GM08714 (cell line): Measurements from ENCODE around the gene ZNF764.
"Not testable (repeated sequence)": the region's sequence is repeated elsewhere in the genome, so short reads cannot be mapped to it uniquely, and the experiment has no call there.

Experiments used
- H3K4me3 ChIP-seq: fragments of 200-500 bp; sonication (Bioruptor generic); 2 replicates; pipeline ENCODE4 v1.5.1; 2014; ENCODE audit warnings: mild to moderate bottlenecking, low read length, inconsistent platforms
- ZNF274 ChIP-seq: IDR thresholded peaks from 2 replicates; pipeline ENCODE4 v1.6.1; 2012; ENCODE audit warnings: mild to moderate bottlenecking, low read depth, low read length

The ZNF764 gene

DNA sequence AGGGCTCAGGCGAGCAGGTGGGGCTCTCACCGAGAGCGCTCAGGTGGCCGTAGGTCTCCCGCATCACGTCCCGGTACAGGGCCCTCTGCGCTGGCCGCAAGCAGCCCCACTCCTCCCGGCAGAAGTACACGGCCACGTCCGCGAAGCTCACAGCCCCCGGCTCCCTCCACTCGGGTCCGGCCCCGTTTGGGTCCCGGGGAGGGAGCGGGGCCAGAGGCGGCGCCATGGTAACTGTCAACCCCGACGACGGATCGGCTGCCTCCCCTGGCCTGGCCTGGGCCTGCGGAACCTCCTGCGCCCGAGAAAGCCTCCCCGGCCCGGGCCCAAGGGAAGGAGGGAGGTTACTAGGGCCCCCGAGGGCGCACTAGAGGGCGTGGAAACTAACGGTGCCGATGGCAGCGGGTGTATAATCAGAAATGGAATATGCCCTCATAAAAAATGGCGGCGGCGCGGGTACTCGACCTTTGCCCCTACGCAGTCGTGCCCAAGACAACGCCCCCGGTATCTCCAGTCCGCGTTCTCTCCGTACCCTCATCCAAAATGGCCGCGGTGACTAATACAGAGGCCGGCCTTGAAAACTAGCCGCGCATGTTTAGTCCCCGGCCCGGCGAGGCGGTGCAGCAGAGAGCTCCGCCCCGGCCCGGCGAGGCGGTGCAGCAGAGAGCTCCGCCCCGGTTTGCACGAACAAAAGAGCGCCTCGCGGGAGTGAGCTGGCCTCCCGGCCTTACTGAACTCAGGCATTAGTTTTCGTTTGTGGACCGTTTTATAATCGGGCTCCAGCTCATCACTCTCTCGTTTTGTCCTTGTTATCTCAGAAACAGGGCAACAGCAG lies at the start of gene ZNF764:
Gene ZNF764, minus strand, starts transcription at position 418 of the 832 bp plus-strand sequence. Its CDS starts 192 bp downstream, at position 226.
- H3K4me3 ChIP-seq = peak within 1 kb of the TSS; percentile 78
- no peak for TF ChIP-seq ZNF274

DNA sequence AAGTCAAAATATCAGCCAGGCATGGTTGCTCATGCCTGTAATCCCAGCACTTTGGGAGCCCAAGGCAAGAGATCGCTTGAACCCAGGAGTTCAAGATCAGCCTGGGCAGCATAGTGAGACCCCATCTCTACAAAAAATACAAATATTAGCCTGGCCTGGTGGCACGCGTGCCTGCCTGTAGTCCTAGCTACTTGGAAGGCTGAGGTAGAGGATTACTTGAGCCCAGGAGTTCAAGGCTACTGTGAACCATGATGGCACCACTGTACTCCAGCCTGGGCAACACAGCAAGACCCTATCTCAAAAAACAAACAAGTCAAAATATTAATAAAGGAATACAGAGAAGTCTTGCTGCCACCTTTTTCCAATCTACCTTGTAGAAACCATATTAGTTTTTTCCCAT lies 47.8 kb upstream of the ZNF764 start:
- TF ChIP-seq ZNF274 = no peak
- no peak overlapping the region for H3K4me3 ChIP-seq

DNA sequence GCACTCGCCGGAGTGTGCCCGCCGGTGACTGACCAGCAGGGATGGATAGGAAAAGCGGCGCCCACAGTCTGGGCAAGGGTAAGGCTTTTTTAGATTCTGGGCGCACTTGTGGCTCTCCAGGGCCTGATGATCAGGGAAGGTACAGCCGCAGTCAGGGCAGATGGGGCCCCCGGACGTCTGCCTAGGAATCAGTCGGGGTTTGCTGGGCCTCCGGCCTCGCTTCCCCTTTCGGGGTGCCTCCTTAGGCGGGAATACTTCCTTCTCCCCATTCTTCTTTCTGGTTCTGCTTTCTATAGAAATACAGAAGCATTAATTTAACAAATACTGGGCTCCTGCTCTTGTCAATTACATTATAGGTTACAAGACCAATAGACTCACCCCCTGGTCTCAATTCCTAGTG lies 47.0 kb upstream of the ZNF764 start:
- no peak for TF ChIP-seq ZNF274

DNA sequence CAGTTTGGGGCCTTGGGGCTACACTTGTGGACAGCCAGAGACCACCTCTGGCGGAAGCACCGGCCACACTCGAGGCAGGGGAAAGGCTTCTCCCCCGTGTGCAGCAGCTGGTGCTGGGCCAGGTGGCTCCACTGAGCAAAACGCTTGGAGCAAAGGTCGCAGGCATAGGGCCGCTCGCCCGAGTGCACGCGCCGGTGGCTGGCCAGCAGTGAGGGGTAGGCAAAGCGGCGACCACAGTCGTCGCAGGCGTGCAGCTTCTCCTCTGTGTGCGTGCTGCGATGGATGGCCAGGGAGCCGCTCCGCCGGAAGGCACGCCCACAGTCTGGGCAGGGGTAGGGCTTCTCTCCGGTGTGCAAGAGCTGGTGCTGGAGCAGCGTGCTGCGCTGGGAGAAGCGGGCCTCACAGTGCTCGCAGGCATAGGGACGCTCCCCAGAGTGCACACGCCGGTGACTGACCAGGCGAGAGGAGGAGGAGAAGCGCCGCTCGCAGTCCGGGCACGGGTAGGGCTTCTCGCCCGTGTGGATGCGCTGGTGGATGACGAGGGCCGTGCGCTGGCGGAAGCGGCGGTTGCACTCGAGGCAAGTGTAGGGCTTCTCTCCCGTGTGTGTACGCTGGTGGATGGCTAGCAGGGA lies 46.3 kb upstream of the ZNF764 start:
- H3K4me3 ChIP-seq = no peak overlapping the region
- TF ChIP-seq ZNF274 = no peak

More for the DNA sequence above, 47.0 kb upstream of the ZNF764 start:
- H3K4me3 ChIP-seq = no peak overlapping the region

DNA sequence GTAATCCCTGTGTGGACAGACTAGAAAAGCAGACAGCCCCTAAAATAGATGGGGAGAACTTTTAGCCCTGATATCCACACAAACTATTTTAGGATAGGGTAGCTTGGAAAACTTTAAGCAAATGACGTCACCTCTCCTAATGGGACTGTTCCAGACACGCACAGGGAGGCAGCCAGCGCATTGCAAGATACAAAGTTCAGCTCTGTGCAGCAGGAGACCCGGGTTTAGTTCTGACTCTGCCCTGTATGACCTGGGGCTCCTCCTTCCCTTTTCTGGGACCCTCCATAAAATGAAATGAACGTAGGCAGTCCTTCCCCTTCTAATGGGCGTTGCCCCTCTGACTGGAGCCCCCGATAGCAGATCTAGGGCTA lies 45.8 kb upstream of the ZNF764 start:
- H3K4me3 ChIP-seq = no peak overlapping the region
- TF ChIP-seq ZNF274 = no peak

DNA sequence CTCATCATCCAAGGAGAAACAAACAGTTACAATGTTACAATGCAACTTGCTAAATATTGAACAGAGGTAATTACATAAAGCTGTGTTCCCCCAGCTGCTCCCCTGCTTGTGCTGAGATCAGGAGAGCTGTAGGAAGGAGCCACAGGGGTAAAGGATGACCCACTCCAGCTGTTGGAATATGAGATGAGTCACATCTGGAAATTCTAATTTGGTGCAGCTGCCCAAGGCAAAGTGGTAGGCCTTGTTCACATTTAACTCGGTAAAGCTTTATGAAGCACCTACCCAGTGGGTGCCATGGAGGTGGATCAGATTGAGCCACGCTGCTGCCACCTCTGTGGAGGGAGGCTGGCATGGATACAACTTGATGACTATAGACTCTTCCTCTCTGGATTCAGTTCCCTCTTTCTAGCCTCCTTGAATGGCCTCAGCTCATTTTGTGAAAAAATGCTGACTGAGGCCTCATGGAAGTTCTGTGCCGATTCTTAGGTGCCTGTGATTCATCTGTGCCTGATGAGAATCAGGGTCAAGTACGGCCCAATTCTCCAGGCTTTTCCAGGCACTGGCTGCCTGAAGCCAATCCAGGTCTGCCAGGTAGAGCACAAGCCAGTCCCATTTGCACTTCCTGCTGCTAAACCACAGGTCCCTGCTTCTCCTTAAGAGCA lies 44.6 kb upstream of the ZNF764 start:
- TF ChIP-seq ZNF274 = no peak
- H3K4me3 ChIP-seq = no peak overlapping the region

DNA sequence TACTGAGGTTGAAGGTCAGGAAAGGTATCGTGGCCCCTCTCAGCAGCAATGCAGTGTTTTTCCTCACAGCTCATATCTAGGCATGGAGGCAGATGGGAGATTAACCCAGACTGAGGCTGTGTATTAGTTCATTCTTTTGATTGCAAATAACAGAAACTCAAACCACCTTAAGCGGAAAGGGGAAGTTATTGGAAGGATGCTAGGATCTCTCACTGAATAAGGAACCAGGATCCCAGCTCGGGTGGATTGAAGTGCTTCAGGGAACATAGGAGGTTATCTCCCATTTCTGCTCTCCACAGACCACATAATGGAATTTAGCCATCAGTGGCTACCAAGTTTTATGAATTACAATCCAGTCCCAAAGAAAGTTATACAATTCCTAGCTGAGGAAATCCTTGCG lies 43.8 kb upstream of the ZNF764 start:
- no peak overlapping the region for H3K4me3 ChIP-seq
- TF ChIP-seq ZNF274 = no peak

DNA sequence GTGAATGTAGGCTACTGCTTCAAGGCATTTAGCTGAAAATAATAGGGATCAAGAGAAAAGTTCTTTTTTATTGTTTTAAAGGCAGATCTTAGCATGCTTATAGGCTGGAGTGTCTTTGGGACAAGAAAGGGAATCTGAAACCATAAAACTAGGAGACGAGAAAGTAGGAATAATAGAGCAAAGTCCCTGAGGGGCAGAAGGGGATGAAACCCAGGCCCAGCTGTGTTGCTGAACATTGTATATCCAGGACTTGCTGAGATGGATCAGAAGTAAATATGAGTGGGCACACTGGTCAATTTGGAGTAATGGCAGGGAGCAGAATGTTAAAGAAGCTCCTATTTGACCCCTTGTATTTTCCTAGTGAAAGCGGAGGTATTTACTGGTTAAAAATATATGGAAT lies 42.8 kb upstream of the ZNF764 start:
- TF ChIP-seq ZNF274 = no peak
- H3K4me3 ChIP-seq = no peak overlapping the region

DNA sequence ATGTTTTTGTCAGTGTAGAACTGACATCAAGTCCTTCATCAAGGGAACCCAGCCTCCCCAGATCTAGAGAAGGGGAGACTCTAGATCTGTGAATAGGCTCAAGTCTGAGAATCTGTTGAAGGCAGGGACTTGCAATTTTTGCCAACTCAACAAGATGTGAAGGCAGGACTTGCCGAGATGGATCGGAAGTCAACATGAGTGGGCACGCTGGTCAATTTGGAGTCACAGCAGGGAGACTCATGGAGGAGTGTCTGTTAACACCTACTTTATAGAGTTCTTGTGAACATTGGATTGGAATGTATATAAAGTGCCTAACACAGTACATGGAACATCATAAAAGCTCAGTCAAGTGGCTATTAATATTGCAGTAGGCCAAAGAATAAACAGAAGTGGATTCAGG lies 42.0 kb upstream of the ZNF764 start:
- TF ChIP-seq ZNF274 = no peak

DNA sequence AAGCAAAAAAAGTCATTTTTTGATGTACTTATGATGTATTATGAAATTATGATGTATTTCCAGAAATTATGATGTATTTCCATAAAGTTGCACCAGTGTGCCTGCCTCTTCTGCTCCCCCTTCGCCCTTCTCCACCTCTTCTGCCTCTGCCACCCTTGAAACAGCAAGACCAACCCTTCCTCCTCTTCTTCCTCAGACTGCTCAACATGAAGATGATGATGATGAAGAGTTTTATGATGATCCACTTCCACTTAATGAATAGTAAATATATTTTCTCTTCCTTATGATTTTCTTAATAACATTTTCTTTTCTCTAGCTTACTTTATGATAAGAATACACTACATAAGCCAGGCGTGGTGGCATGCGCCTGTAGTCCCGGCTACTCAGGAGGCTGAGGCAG lies 34.7 kb upstream of the ZNF764 start:
- TF ChIP-seq ZNF274 = no peak
- H3K4me3 ChIP-seq = no peak overlapping the region

More for the DNA sequence above, 42.0 kb upstream of the ZNF764 start:
- no peak overlapping the region for H3K4me3 ChIP-seq

DNA sequence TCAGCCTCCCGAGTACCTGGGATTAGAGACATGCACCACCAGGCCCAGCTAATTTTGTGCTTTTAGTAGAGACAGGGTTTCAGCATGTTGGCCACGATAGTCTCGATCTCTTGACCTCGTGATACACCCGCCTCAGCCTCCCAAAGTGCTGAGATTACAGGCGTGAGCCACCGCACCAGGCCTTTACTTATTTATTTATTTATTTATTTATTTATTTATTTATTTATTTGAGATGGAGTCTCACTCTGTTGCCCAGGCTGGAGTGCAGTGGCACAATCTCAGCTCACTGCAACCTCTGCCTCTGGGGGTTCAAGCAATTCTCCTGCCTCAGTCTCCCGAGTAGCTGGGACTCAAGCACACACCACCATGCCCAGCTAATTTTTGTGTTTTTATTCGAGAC lies 32.7 kb upstream of the ZNF764 start:
- H3K4me3 ChIP-seq = not testable (repeated sequence)

DNA sequence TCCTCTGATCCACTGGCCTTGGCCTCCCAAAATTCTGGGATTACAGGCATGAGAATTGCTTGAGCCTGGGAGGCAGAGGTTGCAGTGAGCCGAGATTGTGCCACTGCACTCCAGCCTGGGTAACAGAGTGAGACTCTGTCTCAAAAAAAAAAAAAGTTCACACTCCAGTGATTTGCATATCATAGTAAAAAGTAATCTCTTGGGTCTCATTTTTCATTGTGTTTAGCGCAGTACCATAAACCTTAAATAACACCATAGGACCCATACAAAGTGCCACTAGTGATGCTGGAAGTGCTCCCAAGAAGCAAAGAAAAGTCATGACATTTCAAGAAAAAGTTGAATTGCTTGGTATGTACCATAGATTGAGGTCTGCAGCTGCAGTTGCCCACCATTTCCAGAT lies 31.4 kb upstream of the ZNF764 start:
- not testable (repeated sequence) for H3K4me3 ChIP-seq

DNA sequence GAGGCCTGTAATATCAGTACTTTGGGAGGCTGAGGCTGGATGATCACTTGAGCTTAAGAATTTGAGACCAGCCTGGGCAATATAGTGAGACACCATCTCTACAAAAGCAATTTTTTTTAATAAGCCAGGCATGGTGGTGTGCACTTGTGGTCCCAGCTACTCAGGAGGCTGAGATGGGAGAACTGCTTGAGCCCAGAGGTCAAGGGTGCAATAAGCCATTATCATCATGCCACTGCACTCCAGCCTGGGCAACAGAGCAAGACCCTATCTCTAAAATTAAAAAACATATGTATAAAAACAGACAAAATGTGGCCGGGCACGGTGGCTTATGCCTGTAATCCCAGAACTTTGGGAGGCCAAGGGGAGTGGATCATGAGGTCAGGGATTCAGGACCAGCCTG lies 30.5 kb upstream of the ZNF764 start:
- no peak for TF ChIP-seq ZNF274
- no peak overlapping the region for H3K4me3 ChIP-seq

DNA sequence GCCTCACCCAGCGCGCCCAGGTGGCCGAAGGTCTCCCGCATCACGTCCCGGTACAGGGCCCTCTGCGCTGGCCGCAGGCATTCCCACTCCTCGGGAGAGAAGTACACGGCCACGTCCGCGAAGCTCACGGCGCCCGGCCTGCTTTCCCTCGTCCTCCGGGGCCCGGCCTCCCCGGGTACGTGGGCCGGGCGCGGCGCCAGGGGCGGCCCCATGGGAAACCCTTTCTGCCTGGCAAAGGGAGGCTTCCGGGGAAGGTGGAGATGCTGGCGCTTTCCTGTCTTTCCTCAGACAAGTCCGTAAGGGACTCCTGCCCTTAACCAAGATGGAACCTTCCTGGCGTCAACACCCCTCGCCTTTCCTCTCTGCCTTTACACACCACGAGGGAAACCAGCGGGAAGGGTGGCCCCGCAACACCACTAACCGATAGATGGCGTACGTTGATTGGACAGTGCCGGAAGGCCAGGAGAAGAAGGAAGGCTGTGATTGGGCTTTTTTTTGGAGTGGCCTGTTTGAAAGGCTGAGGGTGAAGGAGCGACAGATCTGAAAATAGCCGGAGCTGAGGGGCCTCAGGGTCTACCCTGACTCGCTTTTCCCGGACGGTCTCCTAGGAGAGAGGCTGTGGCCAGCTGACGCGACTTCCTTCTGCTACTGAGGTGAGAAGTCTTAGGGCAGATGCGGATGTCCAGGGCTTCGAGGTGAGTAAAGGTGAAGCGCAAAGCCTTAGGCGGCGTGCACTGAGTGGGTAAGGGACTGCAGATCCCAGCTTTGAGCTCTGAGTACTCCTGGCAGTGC lies 27.4 kb upstream of the ZNF764 start, which contains the start of gene ZNF785:
Gene ZNF785, minus strand, starts transcription at position 298 of the 792 bp plus-strand sequence. Its CDS starts 86 bp downstream, at position 212.
- H3K4me3 ChIP-seq = peak within 1 kb of the TSS; percentile 83
- no peak for TF ChIP-seq ZNF274
